Limb (tissue), 2 donors: Measurements from ENCODE around the gene NOC2L.

Experiments
- DNase-seq, 2 donors: peaks; one replicate each; pipeline ENCODE4 v3.0.0-alpha.2; 2016; ENCODE audit errors: extremely low spot score in 2 of 2

NOC2L gene

DNA sequence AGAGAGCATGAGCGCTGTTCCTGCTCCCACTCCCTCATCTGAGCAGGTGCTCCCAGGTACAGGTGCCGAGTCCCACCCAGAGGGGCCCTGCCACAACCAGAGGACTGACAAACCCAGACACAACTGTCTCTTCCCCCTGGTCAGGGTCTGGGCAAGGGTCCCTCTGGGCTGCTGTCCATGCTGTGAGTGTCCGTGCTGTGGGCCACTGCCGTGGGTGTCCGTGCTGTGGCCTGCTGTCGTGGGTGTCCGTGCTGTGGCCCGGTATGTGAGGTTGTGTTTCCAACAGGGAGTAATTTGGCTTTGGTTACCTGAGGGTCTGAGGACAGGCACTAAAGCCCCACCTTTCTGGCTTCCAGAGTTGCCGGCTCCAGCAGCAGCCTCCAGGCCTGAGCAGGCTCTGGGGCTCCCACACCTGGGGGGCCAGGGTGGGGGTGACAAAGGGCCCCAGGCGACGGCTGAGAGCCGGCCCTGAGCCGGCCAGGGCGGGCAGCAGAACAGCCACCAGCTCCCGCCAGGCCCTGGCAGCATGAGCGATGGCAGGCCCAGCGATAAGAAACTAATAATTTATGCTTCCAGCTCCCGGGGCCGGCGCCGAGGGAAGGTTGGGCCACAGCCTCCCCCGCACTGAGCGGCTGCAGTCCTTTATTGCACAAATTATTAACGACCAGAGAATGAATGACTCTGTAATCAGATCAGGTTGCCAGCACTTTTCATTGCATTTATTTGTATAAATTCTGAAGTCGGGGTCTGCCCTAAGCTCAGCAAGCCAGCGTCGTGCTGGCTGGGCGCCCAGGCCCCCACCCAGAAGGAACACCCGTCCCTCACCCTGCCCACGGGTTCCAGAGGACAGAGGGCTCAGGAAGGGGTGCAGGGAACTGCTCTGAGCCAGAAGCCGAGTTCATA lies 42.6 kb downstream of the NOC2L start:
- DNase-seq, result peak in 1 of 2 donors; percentile 41

DNA sequence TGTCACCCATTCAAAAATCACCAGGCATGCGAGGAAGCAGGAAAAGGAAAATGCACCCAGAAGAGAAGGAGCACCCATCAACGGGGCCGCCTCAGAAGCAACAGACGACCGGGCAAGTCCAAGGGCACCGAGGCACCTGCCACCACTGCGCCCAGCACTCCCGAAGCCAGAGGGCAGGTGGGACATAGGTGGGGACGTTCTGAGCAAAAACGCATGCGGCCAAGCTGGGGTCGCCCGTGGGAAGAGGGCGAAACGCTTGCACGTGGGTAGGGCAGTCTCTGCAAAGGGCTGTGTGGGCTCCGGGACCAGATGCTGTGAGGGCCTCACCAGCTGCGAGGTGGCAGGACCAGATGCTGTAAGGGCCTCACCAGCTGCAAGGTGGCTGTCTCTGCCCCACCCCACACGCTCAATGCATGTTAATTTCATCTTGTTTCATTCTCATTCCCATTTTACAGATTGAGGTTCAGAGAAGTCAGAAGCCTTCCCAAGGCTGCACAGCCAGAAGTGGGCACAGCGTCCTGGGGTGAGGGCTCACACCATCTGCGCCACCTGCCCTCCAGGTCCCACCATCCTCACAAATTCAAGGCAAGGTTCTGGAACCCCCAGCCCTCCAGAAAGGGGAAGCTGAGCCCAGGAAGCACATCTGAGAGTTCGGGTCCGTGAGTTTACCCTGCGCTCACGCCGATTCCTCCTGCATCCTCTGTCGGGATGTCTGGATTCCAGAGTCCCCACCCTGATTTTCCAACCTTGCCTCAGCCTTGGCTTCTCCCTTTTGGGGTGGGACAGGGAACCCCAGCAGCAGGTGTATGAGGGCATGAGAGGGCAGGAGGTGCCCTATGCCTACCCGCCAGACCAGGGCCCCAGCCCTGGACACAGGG lies 43.5 kb downstream of the NOC2L start:
- peak in 1 of 2 donors; percentile 17 for DNase-seq

DNA sequence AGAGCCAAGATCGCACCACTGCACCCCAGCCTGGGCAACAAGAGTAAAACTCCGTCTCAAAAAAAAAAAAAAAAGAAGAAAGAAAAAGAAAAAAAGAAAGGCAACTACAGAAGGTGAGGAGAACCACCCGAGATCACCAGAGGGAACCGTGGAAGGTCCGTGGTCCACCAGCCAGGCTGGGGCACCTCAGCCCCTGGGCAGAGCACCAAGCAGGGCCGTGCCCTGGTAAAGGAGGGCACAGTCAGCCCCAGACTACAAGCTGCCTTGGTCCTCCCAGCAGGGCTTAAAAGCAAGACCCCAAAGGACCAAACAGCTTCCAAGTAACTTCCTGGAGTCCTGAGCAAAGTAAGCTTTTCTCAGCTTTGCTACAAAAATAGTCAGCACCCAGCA lies 44.2 kb downstream of the NOC2L start:
- DNase-seq, result peak in 1 of 2 donors; percentile 19

- DNase-seq, result peak in 1 of 2 donors; percentile 20
Measured at GRCh38 chr1:914131-914890, 44.7 kb downstream of the NOC2L start.

DNA sequence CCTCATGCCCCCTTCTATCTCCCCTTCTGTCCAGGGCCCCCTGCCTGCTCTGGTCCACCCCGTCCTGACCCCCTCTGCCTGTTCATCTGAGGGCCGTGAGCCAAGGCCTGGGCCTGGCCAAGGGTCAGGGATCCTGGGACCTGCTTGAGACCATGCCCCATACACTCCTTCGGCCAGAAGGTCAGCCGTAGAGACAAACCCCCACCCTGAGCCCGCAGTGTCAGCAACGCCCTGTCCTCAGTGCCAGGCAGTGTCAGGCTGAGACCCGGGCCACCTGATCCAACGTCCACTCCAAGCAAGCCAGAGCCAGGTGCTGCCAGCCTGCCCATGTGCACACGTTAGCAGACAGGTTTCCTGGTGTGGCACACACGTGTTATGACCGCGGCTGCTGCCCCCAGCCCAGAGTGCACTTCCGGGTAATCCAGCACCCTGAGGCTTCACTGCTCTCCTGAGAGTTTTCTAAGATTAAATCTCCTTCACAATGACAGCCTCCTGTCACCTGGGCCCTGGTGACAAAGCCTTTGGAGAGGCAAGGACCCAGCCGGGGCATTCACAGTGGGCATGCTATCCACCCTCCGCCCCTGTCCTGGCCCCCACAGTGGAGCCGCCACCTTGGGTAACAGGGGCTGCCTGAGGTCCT lies 45.4 kb downstream of the NOC2L start:
- DNase-seq, result no peak

GRCh38 chr1:912740-913301 lies 46.2 kb downstream of the NOC2L start:
- DNase-seq, result peak in 1 of 2 donors; percentile 42

DNA sequence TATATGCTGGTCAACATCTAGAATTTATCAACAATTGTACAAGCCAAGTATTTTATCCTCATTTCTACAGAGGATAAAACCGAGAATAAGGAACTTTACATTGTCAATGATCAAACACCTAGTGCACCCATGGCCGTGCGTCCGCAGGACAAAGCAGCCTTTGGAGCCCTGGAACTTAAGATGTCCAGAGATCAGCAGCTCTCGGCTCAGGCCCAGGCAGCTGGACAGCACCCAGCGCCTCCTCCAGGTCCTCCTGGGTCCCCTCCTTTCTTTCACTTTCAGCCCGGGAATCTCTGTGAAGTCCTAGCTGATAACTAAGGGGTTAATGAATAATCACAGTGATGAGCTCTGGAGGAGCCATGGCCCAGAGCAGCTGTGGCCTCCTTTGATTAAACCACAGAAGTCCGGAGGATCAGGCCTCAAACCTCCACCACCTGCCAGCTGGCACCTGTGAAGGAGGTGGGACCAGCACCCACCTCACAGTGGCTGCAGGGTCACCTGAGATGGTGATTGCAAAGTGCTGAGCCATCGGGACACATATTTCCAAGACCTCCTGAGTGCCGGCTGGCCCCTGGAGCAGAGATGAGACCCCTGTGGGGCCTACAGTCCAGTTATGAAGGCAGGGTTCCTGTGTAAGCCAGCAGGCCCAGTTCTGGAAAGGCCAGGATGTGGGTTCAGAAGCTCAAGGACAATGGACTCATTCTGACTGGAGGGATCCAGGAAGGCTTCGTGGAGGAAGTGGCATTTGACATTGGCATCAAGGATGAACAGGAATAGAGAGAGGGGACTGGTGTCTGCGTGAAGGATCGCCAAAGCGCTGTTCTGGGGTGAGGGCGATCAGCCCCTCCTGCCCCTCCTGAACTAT lies 46.9 kb downstream of the NOC2L start:
- no peak for DNase-seq

- DNase-seq, result peak in 1 of 2 donors; percentile 55
Measured at GRCh38 chr1:910881-911721, 48.0 kb downstream of the NOC2L start.

- peak in 1 of 2 donors; percentile 54 for DNase-seq
Measured at GRCh38 chr1:910311-910880, 48.7 kb downstream of the NOC2L start.

- peak in 1 of 2 donors; percentile 62 for DNase-seq
Measured at GRCh38 chr1:909861-910310, 49.2 kb downstream of the NOC2L start.

DNA sequence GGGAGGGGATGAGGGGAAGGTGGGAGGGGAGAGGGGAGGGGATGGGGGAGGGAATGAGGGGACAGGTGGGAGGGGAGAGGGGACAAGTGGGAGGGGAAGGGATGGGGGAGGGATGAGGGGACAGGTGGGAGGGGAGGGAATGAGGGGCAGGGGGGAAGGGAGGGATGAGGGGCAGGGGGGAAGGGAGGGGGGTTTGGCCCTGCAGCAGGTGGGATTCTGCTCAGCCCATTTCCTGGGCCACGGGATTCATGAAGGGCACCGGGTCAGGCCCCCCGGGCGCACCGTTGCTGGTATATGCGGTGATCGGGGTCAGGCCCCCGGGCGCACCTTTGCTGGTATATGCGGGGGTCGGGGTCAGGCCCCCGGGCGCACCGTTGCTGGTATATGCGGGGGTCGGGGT lies 50.4 kb downstream of the NOC2L start:
- no peak for DNase-seq

GRCh38 chr1:907611-908451 lies 51.2 kb downstream of the NOC2L start:
- DNase-seq, result no peak

DNA sequence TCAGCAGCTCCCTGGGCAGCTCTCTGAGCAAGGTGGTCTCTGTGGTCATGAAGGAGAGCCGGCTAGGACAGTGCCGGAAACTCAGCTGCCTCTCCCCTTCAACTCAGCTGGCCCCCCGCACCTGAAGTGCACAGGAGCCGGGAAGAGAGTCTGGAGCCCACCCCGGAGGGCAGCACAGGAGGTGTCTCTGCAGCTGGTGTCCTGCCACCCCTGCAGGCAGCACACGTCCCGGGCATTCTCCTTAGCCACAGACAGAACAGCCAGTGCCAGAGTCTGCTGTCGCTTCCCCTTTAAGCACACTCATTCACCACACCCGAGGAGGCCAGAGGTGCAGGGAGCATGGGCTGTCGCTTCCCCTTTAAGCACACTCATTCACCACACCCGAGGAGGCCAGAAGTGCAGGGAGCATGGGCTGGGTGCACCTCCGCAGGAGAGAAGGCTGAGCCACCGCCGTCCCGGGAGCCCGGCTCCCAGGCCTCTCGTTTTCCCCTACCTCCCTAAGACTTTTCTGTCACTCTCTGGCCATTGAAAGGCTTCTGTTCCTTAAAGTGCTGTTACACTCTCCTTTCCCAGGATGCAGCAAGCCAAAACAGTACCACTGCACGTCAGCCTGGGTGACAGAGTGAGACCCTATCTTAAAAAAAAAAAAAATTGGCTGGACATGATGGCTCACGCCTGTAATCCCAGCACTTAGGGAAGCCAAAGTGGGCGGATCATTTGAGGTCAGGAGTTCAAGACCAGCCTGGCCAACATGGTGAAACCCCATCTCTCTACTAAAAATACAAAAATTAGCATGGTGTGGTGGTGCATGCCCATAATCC lies 52.2 kb downstream of the NOC2L start:
- DNase-seq, result peak in 1 of 2 donors; percentile 34

DNA sequence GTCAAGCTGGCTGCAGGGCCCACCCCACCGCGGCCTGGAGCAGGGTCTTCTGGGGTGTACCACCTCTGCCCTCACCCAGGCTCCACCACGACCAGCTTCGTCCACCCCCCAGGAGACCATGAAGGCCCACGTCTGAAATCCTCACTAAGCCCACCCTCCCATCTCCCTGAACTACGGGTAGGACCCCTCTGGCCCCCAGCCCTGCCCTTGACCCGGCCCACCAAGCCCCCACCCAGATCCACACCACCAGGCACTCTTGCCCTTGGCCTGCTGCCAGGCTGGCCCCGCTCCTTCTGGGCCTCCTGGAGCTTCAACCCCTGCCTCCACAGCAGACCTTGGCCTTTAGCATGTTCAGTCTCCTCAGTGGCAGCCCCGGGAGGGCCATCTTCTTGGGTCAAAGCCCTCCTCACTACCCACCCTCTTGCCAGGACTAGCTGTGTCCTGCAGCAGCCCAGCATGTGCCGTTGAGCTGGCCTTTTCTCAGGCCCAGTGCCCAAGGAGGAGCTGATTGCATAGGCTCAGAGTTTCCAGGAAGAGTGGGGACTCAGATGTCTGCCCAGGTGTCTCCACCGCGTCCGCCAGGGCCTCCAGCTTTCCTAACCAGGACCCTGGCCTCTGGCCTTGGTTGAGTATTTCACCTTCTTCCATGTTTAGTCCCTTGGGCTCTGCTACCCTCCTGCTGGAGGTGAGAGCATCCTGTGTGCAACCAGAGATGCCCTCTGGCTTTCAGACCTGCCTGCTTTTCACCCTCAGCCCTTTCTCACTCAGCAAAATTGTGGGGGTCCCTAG lies 53.1 kb downstream of the NOC2L start:
- DNase-seq, result peak in 1 of 2 donors; percentile 40

- peak in 1 of 2 donors; percentile 67 for DNase-seq
Measured at GRCh38 chr1:905071-905749, 53.8 kb downstream of the NOC2L start.
